Renal pelvis (tissue), 4 donors: Measurements from ENCODE around the gene NOM1. TPM values are rescaled to one million over a fixed set of nuclear protein-coding genes. Genes with fewer than 3 reads are reported as not detected.
"Not testable (repeated sequence)": the region's sequence is repeated elsewhere in the genome, so short reads cannot be mapped to it uniquely, and the experiment has no call there.

Experiments
- DNase-seq: peaks from one replicate; pipeline ENCODE4 v3.0.0-alpha.2; 2013
- polyA plus RNA-seq, 3 donors: library from polyadenylated mRNA; unstranded; fragments of 120-200 nt; gene quantifications; one replicate each; pipeline ENCODE4 v1.2.1, GENCODE V29; 2013; ENCODE audit not compliant: insufficient read length in 3 of 3

Gene NOM1
- polyA plus RNA-seq, 3 donors: 15.4 to 31.7 (median 27.3) TPM

GRCh38 chr7:156932006-156932405 lies 17.5 kb upstream of the NOM1 start:
- no peak for DNase-seq

GRCh38 chr7:156935250-156935649 lies 14.3 kb upstream of the NOM1 start:
- no peak for DNase-seq

GRCh38 chr7:156936766-156937165 lies 12.7 kb upstream of the NOM1 start:
- DNase-seq: not testable (repeated sequence)

- DNase-seq: no peak
These were observed 8.9 kb upstream of the NOM1 start for GRCh38 chr7:156940421-156941122.

- no peak for DNase-seq
These were observed 7.9 kb upstream of the NOM1 start for GRCh38 chr7:156941393-156942182.

GRCh38 chr7:156942708-156943090 lies 6.8 kb upstream of the NOM1 start:
- DNase-seq: no peak

GRCh38 chr7:156943091-156944041 lies 6.1 kb upstream of the NOM1 start:
- no peak for DNase-seq

GRCh38 chr7:156944876-156945275 lies 4.6 kb upstream of the NOM1 start:
- DNase-seq: no peak

GRCh38 chr7:156947120-156947843 lies 2.2 kb upstream of the NOM1 start:
- DNase-seq: no peak

- no peak for DNase-seq
These were observed 1.2 kb upstream of the NOM1 start for GRCh38 chr7:156948361-156948760.

GRCh38 chr7:156950381-156950858 lies 908 bp downstream of the NOM1 start:
- no peak for DNase-seq

- DNase-seq: not testable (repeated sequence)
These were observed 3.7 kb downstream of the NOM1 start for GRCh38 chr7:156953215-156953614.

- DNase-seq: no peak
These were observed 5.4 kb downstream of the NOM1 start for GRCh38 chr7:156954941-156955340.

GRCh38 chr7:156956727-156957126 lies 7.2 kb downstream of the NOM1 start:
- DNase-seq: no peak

- DNase-seq: no peak
These were observed 12.6 kb downstream of the NOM1 start for GRCh38 chr7:156962145-156962544.

GRCh38 chr7:156962897-156963296 lies 13.4 kb downstream of the NOM1 start:
- no peak for DNase-seq

GRCh38 chr7:156963472-156963871 lies 14.0 kb downstream of the NOM1 start:
- no peak for DNase-seq

GRCh38 chr7:156964971-156965370 lies 15.5 kb downstream of the NOM1 start:
- no peak for DNase-seq

- DNase-seq: no peak
These were observed 16.9 kb downstream of the NOM1 start for GRCh38 chr7:156966387-156966786.

- DNase-seq: no peak
These were observed 18.7 kb downstream of the NOM1 start for GRCh38 chr7:156968183-156968582.

GRCh38 chr7:156969972-156970420 lies 20.5 kb downstream of the NOM1 start:
- DNase-seq: no peak
